Osteocyte (in vitro differentiated cells): ENCODE results near the gene GCHFR. TPM values are rescaled to one million over a fixed set of nuclear protein-coding genes. Genes with fewer than 3 reads are reported as not detected.

Experiments used
- DNase-seq: peaks from one replicate; pipeline ENCODE4 v3.0.0; 2021; ENCODE audit warnings: mixed read lengths; ENCODE audit not compliant: unreplicated experiment; ENCODE audit errors: extremely low spot score
- H3K27ac Mint-ChIP-seq: one replicate; pipeline ENCODE4 v1.8.0; 2021; ENCODE audit warnings: mild to moderate bottlenecking, mixed read lengths; ENCODE audit not compliant: unreplicated experiment
- H3K27me3 Mint-ChIP-seq: one replicate; pipeline ENCODE4 v1.8.0; 2021; ENCODE audit warnings: mixed read lengths; ENCODE audit not compliant: unreplicated experiment
- H3K36me3 Mint-ChIP-seq: one replicate; pipeline ENCODE4 v1.8.0; 2021; ENCODE audit warnings: mixed read lengths; ENCODE audit not compliant: unreplicated experiment
- H3K4me1 Mint-ChIP-seq: one replicate; pipeline ENCODE4 v1.8.0; 2021; ENCODE audit warnings: mixed read lengths; ENCODE audit not compliant: unreplicated experiment
- H3K4me3 Mint-ChIP-seq: one replicate; pipeline ENCODE4 v1.8.0; 2021; ENCODE audit warnings: mild to moderate bottlenecking, moderate library complexity, mixed read lengths; ENCODE audit not compliant: unreplicated experiment
- H3K9me3 Mint-ChIP-seq: one replicate; pipeline ENCODE4 v1.8.0; 2021; ENCODE audit warnings: mixed read lengths; ENCODE audit not compliant: unreplicated experiment
- total RNA-seq: library from RNA; stranded (reverse); gene quantifications from 2 replicates; pipeline ENCODE4 v1.2.1, GENCODE V29; 2021
- TF ChIP-seq, protein P1 (sequence below): fragments of 200-600 bp; sonication (generic); IDR thresholded peaks from 2 replicates; pipeline ENCODE4 v1.5.0; 2021; ENCODE audit warnings: antibody characterized with exemption, mild to moderate bottlenecking, moderate library complexity

Gene GCHFR
- total RNA-seq, 1 donor from 2014 or later: 3.8 TPM

- Mint-ChIP-seq H3K9me3 (no peaks in the 10 kb centered on the region), H3K4me3 (no peak overlapping the region), H3K36me3 (peaks cover 35% of the 10 kb centered on the region), H3K27ac (no peak overlapping the region), H3K4me1 (no peaks in the 10 kb centered on the region), H3K27me3 (no peaks in the 10 kb centered on the region)
- TF ChIP-seq, protein P1, sequence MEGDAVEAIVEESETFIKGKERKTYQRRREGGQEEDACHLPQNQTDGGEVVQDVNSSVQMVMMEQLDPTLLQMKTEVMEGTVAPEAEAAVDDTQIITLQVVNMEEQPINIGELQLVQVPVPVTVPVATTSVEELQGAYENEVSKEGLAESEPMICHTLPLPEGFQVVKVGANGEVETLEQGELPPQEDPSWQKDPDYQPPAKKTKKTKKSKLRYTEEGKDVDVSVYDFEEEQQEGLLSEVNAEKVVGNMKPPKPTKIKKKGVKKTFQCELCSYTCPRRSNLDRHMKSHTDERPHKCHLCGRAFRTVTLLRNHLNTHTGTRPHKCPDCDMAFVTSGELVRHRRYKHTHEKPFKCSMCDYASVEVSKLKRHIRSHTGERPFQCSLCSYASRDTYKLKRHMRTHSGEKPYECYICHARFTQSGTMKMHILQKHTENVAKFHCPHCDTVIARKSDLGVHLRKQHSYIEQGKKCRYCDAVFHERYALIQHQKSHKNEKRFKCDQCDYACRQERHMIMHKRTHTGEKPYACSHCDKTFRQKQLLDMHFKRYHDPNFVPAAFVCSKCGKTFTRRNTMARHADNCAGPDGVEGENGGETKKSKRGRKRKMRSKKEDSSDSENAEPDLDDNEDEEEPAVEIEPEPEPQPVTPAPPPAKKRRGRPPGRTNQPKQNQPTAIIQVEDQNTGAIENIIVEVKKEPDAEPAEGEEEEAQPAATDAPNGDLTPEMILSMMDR: no peak
- DNase-seq: no peak
Observed at GRCh38 chr15:40739047-40739446, 24.8 kb upstream of the GCHFR start.

DNA sequence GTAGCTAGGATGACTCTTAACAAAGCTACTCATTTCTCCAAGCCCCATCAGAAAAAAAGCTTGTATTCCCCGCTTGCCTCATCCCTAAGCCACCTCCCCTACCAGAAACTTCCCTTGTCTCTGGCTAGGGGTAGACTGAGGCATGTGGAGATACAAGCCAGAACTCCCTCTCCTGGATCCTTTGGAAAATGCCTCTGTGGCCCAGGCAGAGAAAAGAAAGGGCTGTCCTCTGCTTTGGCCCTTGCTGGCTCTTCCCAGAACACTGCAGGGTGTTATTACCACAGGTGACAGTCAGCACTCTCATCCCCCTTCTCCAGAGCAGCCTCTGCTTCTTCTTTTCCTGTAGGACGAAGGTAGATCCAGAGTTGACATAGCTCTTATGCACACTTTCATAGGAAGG, 24.0 kb upstream of the GCHFR start:
- DNase-seq: no peak
- Mint-ChIP-seq H3K4me3 (no peak overlapping the region), H3K27ac (no peak overlapping the region), H3K36me3 (peaks cover 37% of the 10 kb centered on the region), H3K27me3 (no peaks in the 10 kb centered on the region), H3K9me3 (no peaks in the 10 kb centered on the region), H3K4me1 (no peaks in the 10 kb centered on the region)
- TF ChIP-seq, protein P1: no peak

DNA sequence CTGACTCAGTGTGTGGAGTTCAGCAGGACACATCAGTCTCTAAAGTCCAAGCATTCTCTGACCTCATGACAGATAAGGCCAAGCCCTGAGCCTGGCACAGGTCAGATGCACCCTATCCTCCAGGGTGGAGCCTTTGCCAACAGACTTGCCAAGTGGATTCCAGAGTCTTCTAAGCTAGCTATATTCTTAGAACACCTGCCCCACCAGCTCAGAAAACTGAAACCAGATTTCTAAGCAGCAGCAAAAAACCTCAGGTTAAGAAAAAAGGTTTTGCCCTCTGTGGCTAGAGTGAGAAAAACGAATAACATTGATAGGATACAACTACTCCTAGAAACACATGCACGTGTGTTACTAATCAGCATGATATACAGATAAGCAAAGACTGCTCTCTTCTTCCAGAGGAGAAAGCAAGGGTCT, 20.4 kb upstream of the GCHFR start:
- Mint-ChIP-seq H3K27ac (no peak overlapping the region), H3K4me3 (no peak overlapping the region), H3K9me3 (no peaks in the 10 kb centered on the region), H3K27me3 (no peaks in the 10 kb centered on the region), H3K4me1 (peaks cover 11% of the 10 kb centered on the region), H3K36me3 (peaks cover 21% of the 10 kb centered on the region)
- TF ChIP-seq, protein P1: no peak
- no peak for DNase-seq

GRCh38 chr15:40743921-40744814, 19.7 kb upstream of the GCHFR start:
- H3K9me3 Mint-ChIP-seq: no peaks in the 10 kb centered on the region
- H3K4me3 Mint-ChIP-seq: no peak overlapping the region
- H3K36me3 Mint-ChIP-seq: peaks cover 19% of the 10 kb centered on the region
- DNase-seq: no peak
- TF ChIP-seq, protein P1: no peak
- no peaks in the 10 kb centered on the region for H3K27me3 Mint-ChIP-seq
- peaks cover 11% of the 10 kb centered on the region for H3K4me1 Mint-ChIP-seq
- H3K27ac Mint-ChIP-seq: no peak overlapping the region

DNA sequence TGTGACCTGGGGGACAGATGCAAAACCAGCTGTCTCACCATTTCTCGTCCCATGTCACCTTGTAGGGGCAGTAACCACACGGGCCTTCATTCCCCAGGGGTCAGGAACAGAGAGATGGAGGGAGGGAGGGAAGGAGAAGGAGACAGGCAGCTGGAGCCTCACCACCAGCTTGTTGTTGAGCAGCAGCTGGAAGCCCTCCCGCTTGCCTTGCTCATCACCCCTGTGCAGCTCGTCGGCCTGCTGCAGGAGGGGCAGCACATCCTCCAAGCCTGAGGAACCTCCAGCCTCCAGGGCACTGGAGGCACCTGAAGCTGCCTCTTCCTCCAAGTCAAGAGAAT, 19.1 kb upstream of the GCHFR start:
- no peak for DNase-seq
- peaks cover 20% of the 10 kb centered on the region for H3K36me3 Mint-ChIP-seq
- TF ChIP-seq, protein P1: no peak
- no peak overlapping the region for H3K27ac Mint-ChIP-seq
- peaks cover 11% of the 10 kb centered on the region for H3K4me1 Mint-ChIP-seq
- no peak overlapping the region for H3K4me3 Mint-ChIP-seq
- H3K27me3 Mint-ChIP-seq: no peaks in the 10 kb centered on the region
- H3K9me3 Mint-ChIP-seq: no peaks in the 10 kb centered on the region
